LoVo (cell line): ENCODE results near the gene ANKRD36.
"Not testable (repeated sequence)": the region's sequence is repeated elsewhere in the genome, so short reads cannot be mapped to it uniquely, and the experiment has no call there.

ENCODE experiments used
- DNase-seq: peaks from one replicate; pipeline ENCODE4 v3.0.0-alpha.2; 2016; ENCODE audit warnings: low spot score

Gene ANKRD36

GRCh38 chr2:97293687-97294086 is 180.7 kb downstream of the ANKRD36 start:
- DNase-seq = not testable (repeated sequence)
